Activated T-helper 1 cell treated with anti-CD3 and anti-CD28 coated beads, Interleukin-12 subunit alpha, Interleukin-12 subunit beta, Interleukin-2, Interleukin-4 antibody, amounts not matched to agents 30 ng/mL and 10 ng/mL and 1 ng/mL, durations not matched to agents 14 hours and 24 hours and 36 hours (primary cell): ENCODE measurements around the gene OXCT1. TPM values are rescaled to one million over a fixed set of nuclear protein-coding genes. Genes with fewer than 3 reads are reported as not detected.

Source experiments
- DNase-seq: peaks from one replicate; pipeline ENCODE4 v3.0.0; 2021; ENCODE audit warnings: low spot score
- H3K27ac Mint-ChIP-seq: one replicate; pipeline ENCODE4 v1.8.0; 2021; ENCODE audit warnings: mild to moderate bottlenecking, mixed read lengths
- H3K27me3 Mint-ChIP-seq: one replicate; pipeline ENCODE4 v1.8.0; 2022; ENCODE audit warnings: mild to moderate bottlenecking, moderate library complexity, mixed read lengths; ENCODE audit not compliant: insufficient read depth
- H3K36me3 Mint-ChIP-seq: one replicate; pipeline ENCODE4 v1.8.0; 2021; ENCODE audit warnings: low read depth, mixed read lengths
- H3K4me1 Mint-ChIP-seq: one replicate; pipeline ENCODE4 v1.8.0; 2021; ENCODE audit warnings: low read depth, mixed read lengths
- H3K4me3 Mint-ChIP-seq: one replicate; pipeline ENCODE4 v1.8.0; 2021; ENCODE audit warnings: mild to moderate bottlenecking, moderate library complexity, mixed read lengths
- H3K9me3 Mint-ChIP-seq: one replicate; pipeline ENCODE4 v1.8.0; 2021; ENCODE audit warnings: mixed read lengths
- intact Hi-C: fragments of 100-400 bp; cut with micrococcal nuclease; formaldehyde crosslinking; loops from one replicate; pipeline ENCODE4 v1.15.1; 2024
- total RNA-seq: library from RNA; stranded (reverse); gene quantifications from 2 replicates; pipeline ENCODE4 v1.2.3, GENCODE V29; 2022

The OXCT1 gene
- total RNA-seq, 1 donor from 2014 or later: 84.4 TPM

GRCh38 chr5:41778410-41778809 is 91.8 kb downstream of the OXCT1 start:
- intact Hi-C loops: no loop called here
- H3K9me3 Mint-ChIP-seq: no peaks in the 10 kb centered on the region
- no peak overlapping the region for H3K4me3 Mint-ChIP-seq
- H3K27me3 Mint-ChIP-seq: no peaks in the 10 kb centered on the region
- H3K27ac Mint-ChIP-seq: no peak overlapping the region
- no peaks in the 10 kb centered on the region for H3K4me1 Mint-ChIP-seq
- no peak for DNase-seq
- H3K36me3 Mint-ChIP-seq: peaks cover 20% of the 10 kb centered on the region

GRCh38 chr5:41776435-41776834 is 93.8 kb downstream of the OXCT1 start:
- Mint-ChIP-seq H3K4me1 (peaks cover 15% of the 10 kb centered on the region), H3K27ac (no peak overlapping the region), H3K27me3 (no peaks in the 10 kb centered on the region), H3K9me3 (no peaks in the 10 kb centered on the region), H3K4me3 (no peak overlapping the region), H3K36me3 (peaks cover 24% of the 10 kb centered on the region)
- intact Hi-C loops: no loop called here
- no peak for DNase-seq

GRCh38 chr5:41773799-41774198 is 96.4 kb downstream of the OXCT1 start:
- H3K36me3 Mint-ChIP-seq: peaks cover 22% of the 10 kb centered on the region
- H3K27me3 Mint-ChIP-seq: no peaks in the 10 kb centered on the region
- intact Hi-C loops: no loop called here
- DNase-seq: no peak
- H3K9me3 Mint-ChIP-seq: no peaks in the 10 kb centered on the region
- no peak overlapping the region for H3K27ac Mint-ChIP-seq
- H3K4me1 Mint-ChIP-seq: peaks cover 15% of the 10 kb centered on the region
- no peak overlapping the region for H3K4me3 Mint-ChIP-seq

GRCh38 chr5:41772785-41773442 is 97.3 kb downstream of the OXCT1 start:
- H3K9me3 Mint-ChIP-seq: no peaks in the 10 kb centered on the region
- H3K4me3 Mint-ChIP-seq: no peak overlapping the region
- no peak for DNase-seq
- peaks cover 15% of the 10 kb centered on the region for H3K4me1 Mint-ChIP-seq
- H3K27me3 Mint-ChIP-seq: no peaks in the 10 kb centered on the region
- H3K27ac Mint-ChIP-seq: no peak overlapping the region
- peaks cover 16% of the 10 kb centered on the region for H3K36me3 Mint-ChIP-seq
- intact Hi-C loops: no loop called here

- DNase-seq: no peak
- intact Hi-C loops: no loop called here
- peaks cover 16% of the 10 kb centered on the region for H3K36me3 Mint-ChIP-seq
- H3K4me1 Mint-ChIP-seq: peaks cover 15% of the 10 kb centered on the region
- H3K27ac Mint-ChIP-seq: no peak overlapping the region
- H3K9me3 Mint-ChIP-seq: no peaks in the 10 kb centered on the region
- H3K4me3 Mint-ChIP-seq: no peak overlapping the region
- H3K27me3 Mint-ChIP-seq: no peaks in the 10 kb centered on the region
Observed at GRCh38 chr5:41772056-41772455, 98.2 kb downstream of the OXCT1 start.

- H3K36me3 Mint-ChIP-seq: peaks cover 13% of the 10 kb centered on the region
- no peaks in the 10 kb centered on the region for H3K27me3 Mint-ChIP-seq
- intact Hi-C loops: no loop called here
- no peak for DNase-seq
- peaks cover 15% of the 10 kb centered on the region for H3K4me1 Mint-ChIP-seq
- H3K27ac Mint-ChIP-seq: no peak overlapping the region
- no peak overlapping the region for H3K4me3 Mint-ChIP-seq
- H3K9me3 Mint-ChIP-seq: no peaks in the 10 kb centered on the region
Observed at GRCh38 chr5:41770799-41771198, 99.4 kb downstream of the OXCT1 start.

GRCh38 chr5:41768692-41769091 is 101.5 kb downstream of the OXCT1 start:
- Mint-ChIP-seq H3K36me3 (peaks cover 20% of the 10 kb centered on the region), H3K4me1 (peaks cover 25% of the 10 kb centered on the region), H3K9me3 (no peaks in the 10 kb centered on the region), H3K4me3 (no peak overlapping the region), H3K27ac (no peak overlapping the region), H3K27me3 (no peaks in the 10 kb centered on the region)
- DNase-seq: no peak
- intact Hi-C loops: no loop called here

GRCh38 chr5:41764650-41765049 is 105.6 kb downstream of the OXCT1 start:
- no peaks in the 10 kb centered on the region for H3K27me3 Mint-ChIP-seq
- H3K9me3 Mint-ChIP-seq: no peaks in the 10 kb centered on the region
- intact Hi-C loops: no loop called here
- H3K4me3 Mint-ChIP-seq: no peak overlapping the region
- H3K36me3 Mint-ChIP-seq: peaks cover 25% of the 10 kb centered on the region
- peaks cover 19% of the 10 kb centered on the region for H3K4me1 Mint-ChIP-seq
- no peak for DNase-seq
- H3K27ac Mint-ChIP-seq: no peak overlapping the region

- H3K27ac Mint-ChIP-seq: no peak overlapping the region
- no peaks in the 10 kb centered on the region for H3K9me3 Mint-ChIP-seq
- H3K4me1 Mint-ChIP-seq: peaks cover 19% of the 10 kb centered on the region
- intact Hi-C loops: no loop called here
- no peak for DNase-seq
- no peak overlapping the region for H3K4me3 Mint-ChIP-seq
- H3K27me3 Mint-ChIP-seq: no peaks in the 10 kb centered on the region
- H3K36me3 Mint-ChIP-seq: peaks cover 24% of the 10 kb centered on the region
Observed at GRCh38 chr5:41763574-41763973, 106.7 kb downstream of the OXCT1 start.

- H3K36me3 Mint-ChIP-seq: peaks cover 28% of the 10 kb centered on the region
- no peaks in the 10 kb centered on the region for H3K27me3 Mint-ChIP-seq
- no peak overlapping the region for H3K4me3 Mint-ChIP-seq
- intact Hi-C loops: no loop called here
- DNase-seq: no peak
- H3K4me1 Mint-ChIP-seq: peaks cover 19% of the 10 kb centered on the region
- no peaks in the 10 kb centered on the region for H3K9me3 Mint-ChIP-seq
- no peak overlapping the region for H3K27ac Mint-ChIP-seq
Observed at GRCh38 chr5:41763081-41763480, 107.1 kb downstream of the OXCT1 start.

GRCh38 chr5:41762426-41762825 is 107.8 kb downstream of the OXCT1 start:
- intact Hi-C loops: no loop called here
- H3K36me3 Mint-ChIP-seq: peaks cover 35% of the 10 kb centered on the region
- DNase-seq: no peak
- no peak overlapping the region for H3K27ac Mint-ChIP-seq
- no peaks in the 10 kb centered on the region for H3K27me3 Mint-ChIP-seq
- no peak overlapping the region for H3K4me3 Mint-ChIP-seq
- no peaks in the 10 kb centered on the region for H3K9me3 Mint-ChIP-seq
- H3K4me1 Mint-ChIP-seq: peaks cover 19% of the 10 kb centered on the region

GRCh38 chr5:41761663-41762062 is 108.6 kb downstream of the OXCT1 start:
- no peaks in the 10 kb centered on the region for H3K9me3 Mint-ChIP-seq
- DNase-seq: no peak
- intact Hi-C loops: no loop called here
- peaks cover 39% of the 10 kb centered on the region for H3K36me3 Mint-ChIP-seq
- no peak overlapping the region for H3K4me3 Mint-ChIP-seq
- peaks cover 24% of the 10 kb centered on the region for H3K4me1 Mint-ChIP-seq
- H3K27me3 Mint-ChIP-seq: no peaks in the 10 kb centered on the region
- no peak overlapping the region for H3K27ac Mint-ChIP-seq

GRCh38 chr5:41755705-41756104 is 114.5 kb downstream of the OXCT1 start:
- H3K4me1 Mint-ChIP-seq: peaks cover 14% of the 10 kb centered on the region
- peaks cover 29% of the 10 kb centered on the region for H3K36me3 Mint-ChIP-seq
- no peak overlapping the region for H3K27ac Mint-ChIP-seq
- H3K4me3 Mint-ChIP-seq: no peak overlapping the region
- intact Hi-C loops: loop anchor here (1.0 kb wide), 1 partner anchor 88 kb away; no protein-coding TSS in a partner anchor
- H3K9me3 Mint-ChIP-seq: no peaks in the 10 kb centered on the region
- no peak for DNase-seq
- no peaks in the 10 kb centered on the region for H3K27me3 Mint-ChIP-seq

- intact Hi-C loops: loop anchor here (1.0 kb wide), 1 partner anchor 88 kb away; no protein-coding TSS in a partner anchor
- Mint-ChIP-seq H3K9me3 (no peaks in the 10 kb centered on the region), H3K4me1 (peaks cover 22% of the 10 kb centered on the region), H3K36me3 (peaks cover 30% of the 10 kb centered on the region), H3K4me3 (no peak overlapping the region), H3K27me3 (no peaks in the 10 kb centered on the region), H3K27ac (no peak overlapping the region)
- no peak for DNase-seq
Observed at GRCh38 chr5:41754857-41755256, 115.4 kb downstream of the OXCT1 start.
